Parathyroid adenoma (tissue), 2 donors: ENCODE results near the gene VMP1.
"Not testable (repeated sequence)": the region's sequence is repeated elsewhere in the genome, so short reads cannot be mapped to it uniquely, and the experiment has no call there.

Experiments
- H2AFZ ChIP-seq: fragments of 300-600 bp; sonication (generic); one replicate; pipeline ENCODE4 v1.7.0; 2017; ENCODE audit warnings: antibody characterized with exemption, mild to moderate bottlenecking
- H3K27ac ChIP-seq: fragments of 300-600 bp; sonication (generic); one replicate; pipeline ENCODE4 v1.7.0; 2017
- H3K27me3 ChIP-seq: fragments of 300-600 bp; sonication (generic); one replicate; pipeline ENCODE4 v1.7.0; 2017; ENCODE audit warnings: low read length; ENCODE audit not compliant: control insufficient read depth, insufficient read depth
- H3K36me3 ChIP-seq: fragments of 300-600 bp; sonication (generic); one replicate; pipeline ENCODE4 v1.7.0; 2017; ENCODE audit warnings: low read length; ENCODE audit not compliant: control insufficient read depth, insufficient read depth
- H3K4me1 ChIP-seq: fragments of 300-600 bp; sonication (generic); one replicate; pipeline ENCODE4 v1.7.0; 2017; ENCODE audit warnings: control low read depth
- H3K4me2 ChIP-seq: fragments of 300-600 bp; sonication (generic); one replicate; pipeline ENCODE4 v1.7.0; 2017; ENCODE audit warnings: low read length
- H3K4me3 ChIP-seq: fragments of 300-600 bp; sonication (generic); one replicate; pipeline ENCODE4 v1.7.0; 2017; ENCODE audit warnings: low read depth, low read length
- H3K79me2 ChIP-seq: fragments of 300-600 bp; sonication (generic); one replicate; pipeline ENCODE4 v1.7.0; 2017; ENCODE audit warnings: control low read depth
- H3K9ac ChIP-seq: fragments of 300-600 bp; sonication (generic); one replicate; pipeline ENCODE4 v1.7.0; 2017; ENCODE audit warnings: mild to moderate bottlenecking
- H3K9me3 ChIP-seq: fragments of 300-600 bp; sonication (generic); one replicate; pipeline ENCODE4 v1.7.0; 2017; ENCODE audit warnings: low read length; ENCODE audit not compliant: control insufficient read depth
- TF ChIP-seq, protein P1 (sequence below): fragments of 300-600 bp; sonication (generic); IDR thresholded peaks from one replicate; pipeline ENCODE4 v1.7.0; 2017; ENCODE audit warnings: antibody characterized with exemption, mild to moderate bottlenecking
- donor health status: primary hyperparathyroidism.

Gene VMP1

DNA sequence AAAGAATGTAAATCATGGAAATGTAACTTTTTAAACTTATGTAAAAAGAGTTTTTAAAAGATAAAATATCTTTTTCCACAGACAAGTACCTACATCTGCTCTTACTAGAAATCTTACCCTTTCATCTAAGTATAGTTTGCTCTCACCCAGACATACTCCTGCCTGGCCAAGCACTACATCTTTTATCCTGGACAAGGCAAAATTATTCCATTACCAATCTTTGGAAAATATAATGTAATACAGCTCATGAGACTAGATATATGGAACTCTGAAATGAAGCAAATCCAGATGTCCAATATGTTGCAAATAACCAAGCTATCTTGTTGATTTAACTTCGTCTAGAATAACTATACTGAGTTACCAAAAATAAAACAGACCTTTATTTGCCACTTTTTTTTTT is 50.0 kb downstream of the VMP1 start:
- no peak overlapping the region for H3K4me3 ChIP-seq
- no peak overlapping the region for H2AFZ ChIP-seq
- H3K27ac ChIP-seq = no peak overlapping the region
- H3K9me3 ChIP-seq = no peaks in the 10 kb centered on the region
- H3K79me2 ChIP-seq = no peaks in the 10 kb centered on the region
- no peak overlapping the region for H3K4me2 ChIP-seq
- TF ChIP-seq, protein P1, sequence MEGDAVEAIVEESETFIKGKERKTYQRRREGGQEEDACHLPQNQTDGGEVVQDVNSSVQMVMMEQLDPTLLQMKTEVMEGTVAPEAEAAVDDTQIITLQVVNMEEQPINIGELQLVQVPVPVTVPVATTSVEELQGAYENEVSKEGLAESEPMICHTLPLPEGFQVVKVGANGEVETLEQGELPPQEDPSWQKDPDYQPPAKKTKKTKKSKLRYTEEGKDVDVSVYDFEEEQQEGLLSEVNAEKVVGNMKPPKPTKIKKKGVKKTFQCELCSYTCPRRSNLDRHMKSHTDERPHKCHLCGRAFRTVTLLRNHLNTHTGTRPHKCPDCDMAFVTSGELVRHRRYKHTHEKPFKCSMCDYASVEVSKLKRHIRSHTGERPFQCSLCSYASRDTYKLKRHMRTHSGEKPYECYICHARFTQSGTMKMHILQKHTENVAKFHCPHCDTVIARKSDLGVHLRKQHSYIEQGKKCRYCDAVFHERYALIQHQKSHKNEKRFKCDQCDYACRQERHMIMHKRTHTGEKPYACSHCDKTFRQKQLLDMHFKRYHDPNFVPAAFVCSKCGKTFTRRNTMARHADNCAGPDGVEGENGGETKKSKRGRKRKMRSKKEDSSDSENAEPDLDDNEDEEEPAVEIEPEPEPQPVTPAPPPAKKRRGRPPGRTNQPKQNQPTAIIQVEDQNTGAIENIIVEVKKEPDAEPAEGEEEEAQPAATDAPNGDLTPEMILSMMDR = no peak
- H3K9ac ChIP-seq = no peak overlapping the region
- H3K36me3 ChIP-seq = no peaks in the 10 kb centered on the region
- peaks cover 4% of the 10 kb centered on the region for H3K4me1 ChIP-seq
- H3K27me3 ChIP-seq = no peaks in the 10 kb centered on the region

DNA sequence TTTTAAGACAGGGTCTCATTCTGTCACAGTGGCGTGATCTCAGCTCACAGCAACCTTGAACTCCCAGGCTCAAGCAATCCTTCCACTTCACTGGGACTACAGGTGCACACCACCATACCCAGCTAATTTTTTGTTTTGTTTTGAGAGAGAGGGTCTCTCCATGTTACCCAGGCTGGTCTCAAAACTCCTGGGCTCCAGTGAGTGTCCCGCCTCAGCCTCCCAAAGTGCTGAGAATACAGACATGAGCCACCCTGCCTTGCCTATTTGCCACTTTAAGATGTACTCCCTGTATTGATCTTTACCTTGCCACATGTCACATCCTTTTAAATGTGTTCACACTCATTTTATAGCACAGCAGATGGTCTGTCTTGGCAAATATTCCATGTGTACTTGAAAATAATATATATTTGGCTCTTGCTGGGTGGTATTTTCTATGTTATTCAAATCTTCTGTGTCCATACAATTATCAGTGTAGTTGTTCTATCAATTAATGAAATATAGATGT is 50.5 kb downstream of the VMP1 start:
- H3K27ac ChIP-seq = no peak overlapping the region

DNA sequence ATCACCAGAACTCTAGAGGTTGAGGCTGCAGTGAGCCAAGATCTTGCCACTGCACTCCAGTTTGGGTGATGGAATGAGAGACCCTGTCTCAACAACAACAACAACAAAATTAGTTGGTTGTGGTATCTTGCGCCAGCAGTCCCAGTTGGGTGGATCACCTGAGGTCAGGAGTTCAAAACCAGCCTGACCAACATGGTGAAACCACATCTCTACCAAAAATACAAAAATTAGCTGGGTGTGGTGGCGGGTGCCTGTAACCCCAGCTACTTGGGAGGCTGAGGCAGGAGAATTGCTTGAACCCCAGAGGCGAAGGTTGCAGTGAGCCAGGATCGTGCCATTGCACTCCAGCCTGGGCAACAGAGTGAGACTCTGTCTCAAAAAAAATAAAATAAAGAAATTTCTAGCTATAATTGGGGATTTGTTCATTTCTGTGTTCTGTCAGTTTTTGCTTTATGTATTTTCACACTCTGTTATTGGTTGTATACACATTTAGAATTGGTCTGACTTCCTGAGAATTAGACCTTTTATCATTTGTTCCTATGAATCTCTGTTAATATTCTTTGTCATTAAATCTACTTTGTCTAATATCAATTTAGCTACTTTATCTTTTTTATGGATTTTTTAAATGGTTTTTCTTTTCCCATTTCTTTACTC is 51.7 kb downstream of the VMP1 start:
- not testable (repeated sequence) for H3K4me3 ChIP-seq, H3K4me1 ChIP-seq, H3K4me2 ChIP-seq, H3K9ac ChIP-seq, H3K36me3 ChIP-seq, H2AFZ ChIP-seq, H3K79me2 ChIP-seq, H3K27me3 ChIP-seq, H3K9me3 ChIP-seq, H3K27ac ChIP-seq

More for the DNA sequence above, 50.5 kb downstream of the VMP1 start:
- Histone ChIP-seq H3K9me3 (no peaks in the 10 kb centered on the region), H3K4me3 (no peak overlapping the region), H3K79me2 (no peaks in the 10 kb centered on the region), H3K9ac (no peak overlapping the region), H3K36me3 (no peaks in the 10 kb centered on the region), H3K4me1 (peaks cover 4% of the 10 kb centered on the region), H3K4me2 (no peak overlapping the region), H3K27me3 (no peaks in the 10 kb centered on the region), H2AFZ (no peak overlapping the region)
- TF ChIP-seq, protein P1 = no peak

DNA sequence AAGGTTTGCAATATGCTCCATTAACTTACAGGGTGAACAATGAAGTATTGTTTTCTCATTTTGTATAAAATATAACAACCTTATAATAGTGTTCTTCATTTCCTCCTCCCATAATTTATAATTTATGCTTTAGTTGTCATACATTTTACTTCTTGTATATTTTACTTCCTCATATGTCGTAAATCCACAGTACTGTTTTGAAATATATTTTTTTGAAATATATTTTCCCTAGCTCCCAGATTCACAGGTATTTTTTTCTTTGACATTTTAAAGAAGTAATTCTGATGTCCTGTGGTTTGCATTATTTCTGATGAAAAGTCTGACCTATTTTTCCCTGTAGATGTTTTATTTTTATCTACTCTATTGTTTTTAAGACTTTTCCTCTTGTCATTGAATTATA is 52.7 kb downstream of the VMP1 start:
- Histone ChIP-seq H3K27me3 (no peaks in the 10 kb centered on the region), H3K36me3 (no peaks in the 10 kb centered on the region), H3K9ac (no peak overlapping the region), H3K79me2 (no peaks in the 10 kb centered on the region), H3K9me3 (no peaks in the 10 kb centered on the region), H3K4me1 (peaks cover 4% of the 10 kb centered on the region), H3K4me3 (no peak overlapping the region), H3K4me2 (no peak overlapping the region), H2AFZ (no peak overlapping the region), H3K27ac (no peak overlapping the region)
- TF ChIP-seq, protein P1 = no peak

DNA sequence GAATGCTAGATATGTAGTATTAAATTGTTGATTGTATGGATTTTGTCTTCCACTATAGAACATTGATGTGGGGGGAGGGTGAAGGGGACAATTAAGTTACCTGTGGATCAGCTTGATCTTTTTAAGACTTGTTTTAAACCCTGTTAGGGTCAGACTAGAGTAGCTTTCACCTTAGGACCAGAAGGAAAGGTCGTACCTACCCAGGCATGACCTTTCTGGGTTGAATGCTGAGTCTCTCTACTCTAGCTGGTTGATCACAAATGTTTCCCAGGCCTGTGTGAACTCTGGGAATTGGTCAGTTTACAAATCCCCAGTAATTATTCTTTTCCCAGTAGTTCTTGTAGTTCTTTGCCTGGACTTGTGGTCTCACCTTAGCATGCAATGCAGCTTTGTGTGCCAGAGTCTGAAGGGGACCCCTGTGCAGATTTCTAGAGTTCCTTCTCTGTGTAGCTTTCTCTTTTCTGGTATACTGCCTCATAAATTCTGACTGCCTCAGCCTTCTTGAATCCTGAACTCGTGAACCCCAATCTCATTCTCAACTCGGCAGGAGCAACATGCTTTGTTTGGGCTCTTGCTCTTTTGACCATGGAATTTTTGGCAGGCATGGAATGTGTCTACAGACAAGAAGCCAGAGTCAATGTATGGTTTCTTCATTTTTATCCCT is 54.1 kb downstream of the VMP1 start:
- Histone ChIP-seq H3K9me3 (no peaks in the 10 kb centered on the region), H3K4me2 (no peak overlapping the region), H3K4me3 (no peak overlapping the region), H3K4me1 (peaks cover 4% of the 10 kb centered on the region), H3K9ac (no peak overlapping the region), H3K27ac (no peak overlapping the region), H3K36me3 (no peaks in the 10 kb centered on the region), H3K79me2 (no peaks in the 10 kb centered on the region), H2AFZ (no peak overlapping the region), H3K27me3 (no peaks in the 10 kb centered on the region)
- TF ChIP-seq, protein P1 = no peak
